ENCODE results near the gene TUT1.
"Not testable (repeated sequence)": the region's sequence is repeated elsewhere in the genome, so short reads cannot be mapped to it uniquely, and the experiment has no call there.

The TUT1 gene

GRCh38 chr11:62554387-62555167 is 36.7 kb downstream of the TUT1 start:
- DNase-seq, result no peak

- DNase-seq, result no peak
These were observed 37.4 kb downstream of the TUT1 start for GRCh38 chr11:62553839-62554361.

GRCh38 chr11:62553080-62553838 is 38.1 kb downstream of the TUT1 start:
- peak; percentile 53 for DNase-seq

- no peak for DNase-seq
These were observed 38.7 kb downstream of the TUT1 start for GRCh38 chr11:62552485-62553079.

- not testable (repeated sequence) for DNase-seq
These were observed 40.8 kb downstream of the TUT1 start for GRCh38 chr11:62550478-62550877.

- no peak for DNase-seq
These were observed 42.6 kb downstream of the TUT1 start for GRCh38 chr11:62548545-62549335.

GRCh38 chr11:62547691-62548281 is 43.5 kb downstream of the TUT1 start:
- DNase-seq, result no peak

- no peak for DNase-seq
These were observed 44.2 kb downstream of the TUT1 start for GRCh38 chr11:62546929-62547625.

- peak; percentile 78 for DNase-seq
These were observed 44.9 kb downstream of the TUT1 start, which contains the start of gene AHNAK for GRCh38 chr11:62546244-62546928. Gene AHNAK, minus strand, starts transcription at chr11:62546806. Its CDS starts 10,708 bp downstream, at chr11:62536098.

- DNase-seq, result peak; percentile 72
These were observed 45.7 kb downstream of the TUT1 start for GRCh38 chr11:62545437-62546243.

GRCh38 chr11:62544581-62545436 is 46.5 kb downstream of the TUT1 start:
- DNase-seq, result peak; percentile 41

- no peak for DNase-seq
These were observed 47.5 kb downstream of the TUT1 start for GRCh38 chr11:62543680-62544444.

- DNase-seq, result peak; percentile 79
These were observed 48.4 kb downstream of the TUT1 start for GRCh38 chr11:62542750-62543567.

GRCh38 chr11:62542111-62542745 is 49.1 kb downstream of the TUT1 start:
- DNase-seq, result no peak

- DNase-seq, result peak; percentile 62
These were observed 50.3 kb downstream of the TUT1 start for GRCh38 chr11:62540804-62541701.
